H1 (cell line): ENCODE data around the gene CXCL16. TPM values are rescaled to one million over a fixed set of nuclear protein-coding genes. Genes with fewer than 3 reads are reported as not detected.

ENCODE experiments used
- ATF2 ChIP-seq: IDR thresholded peaks from 2 replicates; pipeline ENCODE4 v1.6.1; 2012; ENCODE audit warnings: low read length, inconsistent platforms
- polyA plus RNA-seq, 7 experiments: library from polyadenylated mRNA; depleted of rRNA in 3 of 7; stranded (reverse) in 5 of 7; unstranded in 2 of 7; fragments of >200 nt in 5 of 7; fragments of 200-250 nt in 2 of 7; gene quantifications; 1 replicate in 5 of 7; 2 replicates in 1 of 7; 4 replicates in 1 of 7; pipeline versions ENCODE4 v1.2.1 to v1.2.3, GENCODE V29; 2011 to 2013; ENCODE audit warnings: missing spikeins in 2 of 7, mixed read lengths in 2 of 7
- total RNA-seq: library from RNA; stranded (reverse); fragmentation: NEBNext Ultra II Directional; extraction: Animal tissue kit (Norgen Biotek cat#: 25700); gene quantifications from 2 replicates; pipeline ENCODE4 v1.2.1, GENCODE V29; 2021

The CXCL16 gene
- total and polyA plus RNA-seq, 2 of the 8 experiments (the other 6 are each of a cell fraction or from before 2014, with no cell fraction given) = 3.5 to 4.8 TPM

GRCh38 chr17:4785311-4786105 is 45.8 kb upstream of the CXCL16 start (continued):
- no peak for TF ChIP-seq ATF2
